Suprapubic skin (tissue), 4 donors: ENCODE results near the gene NAT9. TPM values are rescaled to one million over a fixed set of nuclear protein-coding genes. Genes with fewer than 3 reads are reported as not detected.

ENCODE experiments used
- DNase-seq, 2 donors: peaks; one replicate each; pipeline ENCODE4 v3.0.0-alpha.2; 2019; ENCODE audit warnings: low spot score in 2 of 2
- H3K27ac ChIP-seq: fragments of 200-600 bp; sonication (generic); one replicate; pipeline ENCODE4 v1.5.1; 2019
- H3K27me3 ChIP-seq: fragments of 200-600 bp; sonication (generic); one replicate; pipeline ENCODE4 v1.5.1; 2019
- H3K36me3 ChIP-seq: fragments of 200-600 bp; sonication (generic); one replicate; pipeline ENCODE4 v1.5.1; 2019
- H3K4me1 ChIP-seq: fragments of 200-600 bp; sonication (generic); one replicate; pipeline ENCODE4 v1.5.1; 2019
- H3K4me3 ChIP-seq: fragments of 200-600 bp; sonication (generic); one replicate; pipeline ENCODE4 v1.5.1; 2019; ENCODE audit warnings: mild to moderate bottlenecking
- H3K9me3 ChIP-seq: fragments of 200-600 bp; sonication (generic); one replicate; pipeline ENCODE4 v1.5.1; 2019
- CTCF ChIP-seq, 2 donors: fragments of 200-600 bp in 1 of 2; fragments of 450-650 bp in 1 of 2; sonication (generic) in 1 of 2; IDR thresholded peaks; one replicate each; pipeline ENCODE4 v1.5.1; 2016 to 2019; ENCODE audit warnings: antibody characterized with exemption in 2 of 2, mild to moderate bottlenecking in 1 of 2, moderate library complexity in 1 of 2
- EP300 ChIP-seq: sonication (generic); formaldehyde crosslinking; IDR thresholded peaks from one replicate; pipeline ENCODE4 v1.6.1; 2017; ENCODE audit warnings: antibody characterized with exemption
- POLR2A ChIP-seq, 2 donors: fragments of 450-650 bp; IDR thresholded peaks; one replicate each; pipeline ENCODE4 v1.6.1; 2017; ENCODE audit warnings: antibody characterized with exemption in 2 of 2, mild to moderate bottlenecking in 2 of 2, moderate library complexity in 2 of 2
- POLR2AphosphoS5 ChIP-seq, 3 donors: sonication (generic); formaldehyde crosslinking; IDR thresholded peaks; one replicate each; pipeline ENCODE4 v1.6.1; 2017; ENCODE audit warnings: antibody characterized with exemption in 3 of 3
- WGBS: methylation state at CpG from one replicate; pipeline ENCODE4 v1.1.5; 2018; 5-methylcytosine and 5-hydroxymethylcytosine counted together
- total RNA-seq, 4 donors: library from RNA; depleted of rRNA; stranded (reverse); fragments of >200 nt; gene quantifications; one replicate each; pipeline ENCODE4 v1.1.0, GENCODE V29; 2016

Gene NAT9
- total RNA-seq, 4 donors from 2014 or later = 21.0 to 32.7 (median 24.4) TPM

- TF ChIP-seq POLR2A (IDR thresholded peaks at IDR 0.05) (no peak), EP300 (no peak), POLR2AphosphoS5 (IDR thresholded peaks at IDR 0.05) (no peak), CTCF (IDR thresholded peaks at IDR 0.05) (no peak)
Observed at GRCh38 chr17:74761931-74762330, 14.2 kb downstream of the NAT9 start.

GRCh38 chr17:74761419-74761818 lies 14.7 kb downstream of the NAT9 start:
- Histone ChIP-seq H3K9me3 (no peaks in the 10 kb centered on the region), H3K27me3 (no peaks in the 10 kb centered on the region), H3K36me3 (peaks cover 5% of the 10 kb centered on the region), H3K4me1 (peaks cover 63% of the 10 kb centered on the region), H3K4me3 (no peak overlapping the region), H3K27ac (peak overlapping the region; percentile 78)
- TF ChIP-seq POLR2AphosphoS5 (IDR thresholded peaks at IDR 0.05) (no peak), POLR2A (IDR thresholded peaks at IDR 0.05) (no peak), CTCF (IDR thresholded peaks at IDR 0.05) (no peak), EP300 (no peak)
- no peak for DNase-seq
- WGBS = 84% methylated on average over 5 of the region's 5 CpGs

More at GRCh38 chr17:74761931-74762330, 14.2 kb downstream of the NAT9 start:
- no peak overlapping the region for H3K4me3 ChIP-seq
- peaks cover 5% of the 10 kb centered on the region for H3K36me3 ChIP-seq
- H3K27me3 ChIP-seq = no peaks in the 10 kb centered on the region
- H3K9me3 ChIP-seq = no peaks in the 10 kb centered on the region
- 100% methylated on average over 2 of the region's 11 CpGs for WGBS
- no peak for DNase-seq
- peaks cover 58% of the 10 kb centered on the region for H3K4me1 ChIP-seq
- no peak overlapping the region for H3K27ac ChIP-seq

- H3K36me3 ChIP-seq = peaks cover 5% of the 10 kb centered on the region
- DNase-seq = no peak
- H3K4me1 ChIP-seq = peaks cover 65% of the 10 kb centered on the region
- peak overlapping the region; percentile 78 for H3K27ac ChIP-seq
- 52% methylated on average over 7 of the region's 7 CpGs for WGBS
- no peak for TF ChIP-seq POLR2AphosphoS5 (IDR thresholded peaks at IDR 0.05)
- TF ChIP-seq POLR2A (IDR thresholded peaks at IDR 0.05) = no peak
- no peak for TF ChIP-seq EP300
- TF ChIP-seq CTCF (IDR thresholded peaks at IDR 0.05) = no peak
- H3K9me3 ChIP-seq = no peaks in the 10 kb centered on the region
- H3K27me3 ChIP-seq = no peaks in the 10 kb centered on the region
- peak overlapping the region; percentile 28 for H3K4me3 ChIP-seq
Observed at GRCh38 chr17:74760404-74761105, 15.6 kb downstream of the NAT9 start.

GRCh38 chr17:74759941-74760340 lies 16.2 kb downstream of the NAT9 start:
- Histone ChIP-seq H3K36me3 (peaks cover 5% of the 10 kb centered on the region), H3K27ac (peak overlapping the region; percentile 78), H3K4me3 (peak overlapping the region; percentile 28), H3K27me3 (no peaks in the 10 kb centered on the region), H3K9me3 (no peaks in the 10 kb centered on the region), H3K4me1 (peaks cover 69% of the 10 kb centered on the region)
- TF ChIP-seq EP300 = no peak
- no peak for TF ChIP-seq POLR2AphosphoS5 (IDR thresholded peaks at IDR 0.05)
- TF ChIP-seq POLR2A (IDR thresholded peaks at IDR 0.05) = no peak
- TF ChIP-seq CTCF (IDR thresholded peaks at IDR 0.05) = no peak
- DNase-seq = no peak
- WGBS = 53% methylated on average over 9 of the region's 10 CpGs

GRCh38 chr17:74759243-74759801 lies 16.8 kb downstream of the NAT9 start:
- peaks cover 75% of the 10 kb centered on the region for H3K4me1 ChIP-seq
- peak overlapping the region; percentile 28 for H3K4me3 ChIP-seq
- TF ChIP-seq POLR2AphosphoS5 (IDR thresholded peaks at IDR 0.05) = no peak
- TF ChIP-seq POLR2A (IDR thresholded peaks at IDR 0.05) = no peak
- TF ChIP-seq EP300 = no peak
- TF ChIP-seq CTCF (IDR thresholded peaks at IDR 0.05) = no peak
- 37% methylated on average over 7 of the region's 9 CpGs for WGBS
- no peaks in the 10 kb centered on the region for H3K27me3 ChIP-seq
- peaks cover 5% of the 10 kb centered on the region for H3K36me3 ChIP-seq
- peak overlapping the region; percentile 78 for H3K27ac ChIP-seq
- DNase-seq = no peak
- no peaks in the 10 kb centered on the region for H3K9me3 ChIP-seq
